IMR-90 (cell line): ENCODE data around the gene NEDD4L. TPM values are rescaled to one million over a fixed set of nuclear protein-coding genes. Genes with fewer than 3 reads are reported as not detected.

Source experiments
- ATAC-seq: fragments of 200-7000 bp; cut with Tn5 transposase; 2 replicates; pipeline ENCODE4 v1.9.1; 2020; ENCODE audit warnings: low read depth, mild to moderate bottlenecking, moderate library complexity
- BruUV-seq: library from RNA; stranded (reverse); fragments of 400-500 nt; replicated peaks from 2 replicates; lab custom pipeline; 2021; lab: Mats Ljungman, UMichigan
- CTCF ChIA-PET: fragments of 300-600 bp; formaldehyde crosslinking; extraction: SDS; loops from one replicate; lab custom pipeline; 2021; ENCODE audit warnings: antibody characterized with exemption; lab: Yijun Ruan, JAX
- POLR2A ChIA-PET: fragments of 300-600 bp; sonication (Branson Sonifier 250); formaldehyde crosslinking; loops from one replicate; lab custom pipeline; 2022; ENCODE audit warnings: antibody characterized with exemption; ENCODE audit not compliant: unreplicated experiment; lab: Charles Lee
- DNase-seq: peaks from one replicate; pipeline ENCODE4 v3.0.0; 2013
- H2AFZ ChIP-seq: replicated peaks from 2 replicates; pipeline ENCODE3; 2013; ENCODE audit warnings: low read length, mild to moderate bottlenecking; ENCODE audit not compliant: poor library complexity
- H2AK5ac ChIP-seq: 2 replicates; pipeline ENCODE4 v1.6.1; 2013; ENCODE audit warnings: low read depth, low read length, inconsistent platforms
- H2AK9ac ChIP-seq: replicated peaks from 2 replicates; pipeline ENCODE3; 2013; ENCODE audit warnings: mild to moderate bottlenecking, low read depth, low read length, moderate library complexity; ENCODE audit not compliant: poor library complexity
- H2BK120ac ChIP-seq: 2 replicates; pipeline ENCODE4 v1.6.1; 2013; ENCODE audit warnings: low read depth, low read length, inconsistent platforms
- H2BK15ac ChIP-seq: 3 replicates; pipeline ENCODE4 v1.6.1; 2013; ENCODE audit warnings: low read depth, low read length, inconsistent platforms
- H2BK20ac ChIP-seq: 2 replicates; pipeline ENCODE4 v1.6.1; 2013; ENCODE audit warnings: low read depth, mild to moderate bottlenecking, inconsistent platforms, low read length, moderate library complexity
- H2BK5ac ChIP-seq: 2 replicates; pipeline ENCODE4 v1.6.1; 2013; ENCODE audit warnings: mild to moderate bottlenecking, low read depth, low read length, inconsistent platforms; ENCODE audit not compliant: poor library complexity, severe bottlenecking
- H3K14ac ChIP-seq: replicated peaks from 2 replicates; pipeline ENCODE4 v1.6.1; 2013; ENCODE audit warnings: low read depth, low read length, inconsistent platforms
- H3K18ac ChIP-seq: 2 replicates; pipeline ENCODE4 v1.6.1; 2013; ENCODE audit warnings: low read depth, low read length, control low read depth
- H3K23ac ChIP-seq: 2 replicates; pipeline ENCODE4 v1.6.1; 2013; ENCODE audit warnings: low read depth, low read length, inconsistent platforms
- H3K27ac ChIP-seq: 2 replicates; pipeline ENCODE4 v1.5.1; 2013; ENCODE audit warnings: mild to moderate bottlenecking, control low read depth, low read length; ENCODE audit not compliant: insufficient read depth
- H3K27me3 ChIP-seq: 2 replicates; pipeline ENCODE4 v1.6.1; 2013; ENCODE audit warnings: low read length; ENCODE audit not compliant: control insufficient read depth, insufficient read depth
- H3K36me3 ChIP-seq: 2 replicates; pipeline ENCODE4 v1.6.1; 2013; ENCODE audit warnings: low read length, mixed read lengths; ENCODE audit not compliant: control insufficient read depth, insufficient read depth
- H3K4ac ChIP-seq: 2 replicates; pipeline ENCODE4 v1.6.1; 2013; ENCODE audit warnings: low read depth, low read length, inconsistent platforms
- H3K4me1 ChIP-seq: 2 replicates; pipeline ENCODE4 v1.6.1; 2013; ENCODE audit warnings: low read length, mixed read lengths; ENCODE audit not compliant: control insufficient read depth, insufficient read depth
- H3K4me2 ChIP-seq: 2 replicates; pipeline ENCODE4 v1.6.1; 2013; ENCODE audit warnings: low read depth, mild to moderate bottlenecking, control low read depth, low read length, moderate library complexity
- H3K4me3 ChIP-seq: 2 replicates; pipeline ENCODE4 v1.5.1; 2013; ENCODE audit warnings: low read depth, mild to moderate bottlenecking, control low read depth, low read length, moderate library complexity; ENCODE audit not compliant: insufficient read depth
- H3K56ac ChIP-seq: 2 replicates; pipeline ENCODE4 v1.6.1; 2013; ENCODE audit warnings: low read length, inconsistent platforms; ENCODE audit not compliant: insufficient read depth; ENCODE audit errors: extremely low read depth
- H3K79me1 ChIP-seq, 2 experiments: 2 replicates each; pipeline ENCODE4 v1.6.1; 2013; ENCODE audit warnings: low read length in 2 of 2, inconsistent platforms in 1 of 2, low read depth in 1 of 2
- H3K9ac ChIP-seq: 2 replicates; pipeline ENCODE4 v1.6.1; 2013; ENCODE audit warnings: low read depth, low read length, control low read depth
- H3K9me1 ChIP-seq: 2 replicates; pipeline ENCODE4 v1.6.1; 2013; ENCODE audit warnings: low read length, inconsistent platforms; ENCODE audit not compliant: insufficient read depth
- H3K9me3 ChIP-seq: 2 replicates; pipeline ENCODE4 v1.6.1; 2013; ENCODE audit warnings: low read length; ENCODE audit not compliant: control insufficient read depth, insufficient read depth
- H4K20me1 ChIP-seq: 2 replicates; pipeline ENCODE4 v1.6.1; 2013; ENCODE audit warnings: low read length, inconsistent platforms; ENCODE audit not compliant: insufficient read depth
- H4K5ac ChIP-seq: 2 replicates; pipeline ENCODE4 v1.6.1; 2013; ENCODE audit warnings: mild to moderate bottlenecking, low read depth, low read length, control low read depth
- H4K8ac ChIP-seq, 2 experiments: 2 replicates each; pipeline ENCODE4 v1.6.1; 2013; ENCODE audit warnings: low read depth in 2 of 2, low read length in 2 of 2, control low read depth in 1 of 2, inconsistent platforms in 1 of 2
- H4K91ac ChIP-seq: 2 replicates; pipeline ENCODE4 v1.6.1; 2013; ENCODE audit warnings: low read depth, low read length, inconsistent platforms; ENCODE audit not compliant: insufficient read depth
- BHLHE40 ChIP-seq: fragments of 150-350 bp; IDR thresholded peaks from 2 replicates; pipeline ENCODE4 v1.6.1; 2016; ENCODE audit warnings: mild to moderate bottlenecking, low read depth, low read length
- CEBPB ChIP-seq: IDR thresholded peaks from 2 replicates; pipeline ENCODE4 v1.6.1; 2012; ENCODE audit warnings: low read depth, low read length, improper control_type of control experiment
- CHD1 ChIP-seq: IDR thresholded peaks from 2 replicates; pipeline ENCODE4 v1.6.1; 2012; ENCODE audit warnings: low read depth, low read length, improper control_type of control experiment
- CTCF ChIP-seq: conservative IDR thresholded peaks from 2 replicates; pipeline ENCODE4 v1.5.1; 2012; ENCODE audit warnings: mild to moderate bottlenecking, low read depth, low read length, improper control_type of control experiment
- ELK1 ChIP-seq: fragments of 150-350 bp; IDR thresholded peaks from 2 replicates; pipeline ENCODE4 v1.6.1; 2016; ENCODE audit warnings: low read depth, mild to moderate bottlenecking, low read length, moderate library complexity, borderline replicate concordance
- FOS ChIP-seq: fragments of 150-350 bp; IDR thresholded peaks from 2 replicates; pipeline ENCODE4 v1.6.1; 2016; ENCODE audit warnings: low read depth, low read length
- MAFK ChIP-seq: IDR thresholded peaks from 2 replicates; pipeline ENCODE4 v1.6.1; 2012; ENCODE audit warnings: low read depth, low read length, improper control_type of control experiment
- MAZ ChIP-seq: IDR thresholded peaks from 2 replicates; pipeline ENCODE4 v1.6.1; 2012; ENCODE audit warnings: low read depth, mild to moderate bottlenecking, low read length, improper control_type of control experiment, moderate library complexity, borderline replicate concordance
- MXI1 ChIP-seq: IDR thresholded peaks from 2 replicates; pipeline ENCODE4 v1.6.1; 2012; ENCODE audit warnings: low read depth, mild to moderate bottlenecking, low read length, moderate library complexity, borderline replicate concordance
- RFX5 ChIP-seq: IDR thresholded peaks from 2 replicates; pipeline ENCODE4 v1.8.0; 2012; ENCODE audit warnings: low read depth, mild to moderate bottlenecking, low read length, moderate library complexity
- USF2 ChIP-seq: fragments of 150-350 bp; IDR thresholded peaks from 2 replicates; pipeline ENCODE4 v1.6.1; 2017; ENCODE audit warnings: mild to moderate bottlenecking, antibody characterized with exemption, low read length, low read depth
- WGBS, 2 experiments: methylation state at CpG; one replicate each; pipeline versions ENCODE4 v1.1.5 to v1.1.7; 2013; ENCODE audit warnings: missing lambda C conversion rate in 2 of 2; ENCODE audit not compliant: insufficient read length in 1 of 2; ENCODE audit errors: extremely low coverage in 2 of 2; 5-methylcytosine and 5-hydroxymethylcytosine counted together
- dilution Hi-C: fragments of 300-500 bp; cut with HindIII; formaldehyde crosslinking; loops from one replicate; pipeline ENCODE4 v1.14.3; 2018; ENCODE audit warnings: low sequenced_read_pairs; ENCODE audit not compliant: unreplicated experiment
- in situ Hi-C: fragments of 300-500 bp; cut with MboI; formaldehyde crosslinking; loops from 3 replicates; pipeline ENCODE4 v1.14.3; 2019; ENCODE audit warnings: low sequenced_read_pairs, inconsistent platforms, mixed read lengths
- intact Hi-C: fragments of 100-400 bp; cut with micrococcal nuclease; formaldehyde crosslinking; loops from 2 replicates; pipeline ENCODE4 v1.10.0; 2022
- polyA plus RNA-seq, 3 experiments: library from polyadenylated mRNA; depleted of rRNA; stranded (reverse); fragments of >200 nt; gene quantifications; 2 replicates each; pipeline ENCODE4 v1.2.3, GENCODE V29; 2012; ENCODE audit warnings: low replicate concordance in 1 of 3
- total RNA-seq: library from RNA; depleted of rRNA; stranded (reverse); fragments of >200 nt; gene quantifications from 2 replicates; pipeline ENCODE4 v1.2.3, GENCODE V29; 2012

Gene NEDD4L
- total and polyA plus RNA-seq, 2 of the 4 experiments (the other 2 are of a cell fraction) = 10.0 to 10.9 TPM

- CTCF ChIA-PET = no interaction called here
- H2BK5ac ChIP-seq = no peak overlapping the region
- H3K4me3 ChIP-seq = no peak overlapping the region
- no peak overlapping the region for H3K4me2 ChIP-seq
- TF ChIP-seq CTCF (no peak), USF2 (no peak), MXI1 (no peak), MAFK (no peak), RFX5 (no peak), MAZ (no peak), FOS (no peak), CEBPB (no peak), BHLHE40 (no peak), CHD1 (no peak), ELK1 (no peak)
- H3K18ac ChIP-seq = no peak overlapping the region
- H3K9ac ChIP-seq = no peak overlapping the region
- no peak overlapping the region for H2BK20ac ChIP-seq
- H3K27ac ChIP-seq = no peak overlapping the region
- BruUV-seq = no TSS peak
- no peak overlapping the region for H2BK120ac ChIP-seq
- DNase-seq (no peak), ATAC-seq (no peak)
- H2BK15ac ChIP-seq = no peak overlapping the region
- H3K56ac ChIP-seq = no peak overlapping the region
- no peak overlapping the region for H4K91ac ChIP-seq
- 90% methylated on average over 2 of the region's 5 CpGs; no CpG with 5 or more reads in 1 of the 2 experiments for WGBS, 2 experiments
- in situ Hi-C loops (no loop called here), dilution Hi-C loops (no loop called here), intact Hi-C loops (no loop called here)
- no peak overlapping the region for H4K5ac ChIP-seq
- no peak overlapping the region for H3K4ac ChIP-seq
- no peaks in the 10 kb centered on the region for H3K27me3 ChIP-seq
- H4K8ac ChIP-seq = no peak overlapping the region
- peaks cover 10% of the 10 kb centered on the region for H3K36me3 ChIP-seq
- H3K79me1 ChIP-seq = no peaks in the 10 kb centered on the region
- H4K20me1 ChIP-seq = no peaks in the 10 kb centered on the region
- peaks cover 3% of the 10 kb centered on the region; the same call in 1 of the 2 replicates for H3K9me1 ChIP-seq
- H3K4me1 ChIP-seq = 0 out of 2 replicates have a peak, but pooled peaks cover 2% of the 10 kb centered on the region
- POLR2A ChIA-PET = no interaction called here
- H2AFZ ChIP-seq = no peak overlapping the region
- no peak overlapping the region for H3K23ac ChIP-seq
- H2AK5ac ChIP-seq = no peak overlapping the region
- no peaks in the 10 kb centered on the region for H3K9me3 ChIP-seq
- H3K14ac ChIP-seq = no peak overlapping the region
- H2AK9ac ChIP-seq = no peak overlapping the region
Measured at GRCh38 chr18:58387716-58388115, 343.7 kb downstream of the NEDD4L start.
